DND-41 (cell line): ENCODE results near the gene COTL1.

ENCODE experiments used
- ATAC-seq: fragments of 200-7000 bp; cut with Tn5 transposase; 3 replicates; pipeline ENCODE4 v1.9.1; 2021; ENCODE audit warnings: low read depth; ENCODE audit not compliant: insufficient read depth
- DNase-seq: peaks from one replicate; pipeline ENCODE4 v3.0.0-alpha.2; 2020
- H2AFZ ChIP-seq: 2 replicates; pipeline ENCODE4 v1.6.0; 2012; ENCODE audit warnings: low read depth, low read length
- H3K27ac ChIP-seq: 2 replicates; pipeline ENCODE4 v1.5.1; 2012; ENCODE audit warnings: low read length, inconsistent platforms
- H3K27me3 ChIP-seq: fragments of 200-600 bp; sonication (generic); 2 replicates; pipeline ENCODE4 v1.6.0; 2012; ENCODE audit warnings: low read length, mild to moderate bottlenecking, inconsistent platforms; ENCODE audit not compliant: insufficient read depth, poor library complexity
- H3K36me3 ChIP-seq: 2 replicates; pipeline ENCODE4 v1.5.1; 2012; ENCODE audit warnings: low read length, inconsistent platforms; ENCODE audit not compliant: insufficient read depth
- H3K4me1 ChIP-seq: 2 replicates; pipeline ENCODE4 v1.5.1; 2012; ENCODE audit warnings: mild to moderate bottlenecking, low read length; ENCODE audit not compliant: insufficient read depth
- H3K4me2 ChIP-seq: 2 replicates; pipeline ENCODE4 v1.6.0; 2012; ENCODE audit warnings: mild to moderate bottlenecking, moderate library complexity, low read length, inconsistent platforms; ENCODE audit not compliant: insufficient read depth
- H3K4me3 ChIP-seq, 2 experiments: fragments of 200-600 bp in 1 of 2; shearing (Covaris generic) in 1 of 2; 2 replicates each; pipeline ENCODE4 v1.5.1; 2012 to 2016; ENCODE audit warnings: inconsistent platforms in 2 of 2, low read length in 2 of 2, mild to moderate bottlenecking in 2 of 2, low read depth in 1 of 2, moderate library complexity in 1 of 2
- H3K79me2 ChIP-seq: 2 replicates; pipeline ENCODE4 v1.6.0; 2012; ENCODE audit warnings: low read length, inconsistent platforms; ENCODE audit not compliant: insufficient read depth
- H3K9ac ChIP-seq: 2 replicates; pipeline ENCODE4 v1.6.0; 2012; ENCODE audit warnings: low read depth, mild to moderate bottlenecking, inconsistent platforms, low read length, moderate library complexity
- H3K9me3 ChIP-seq: 2 replicates; pipeline ENCODE4 v1.5.1; 2012; ENCODE audit warnings: low read length, moderate library complexity, mild to moderate bottlenecking, inconsistent platforms; ENCODE audit not compliant: insufficient read depth, severe bottlenecking
- H4K20me1 ChIP-seq: 2 replicates; pipeline ENCODE4 v1.6.0; 2012; ENCODE audit warnings: low read length; ENCODE audit not compliant: insufficient read depth
- CTCF ChIP-seq: IDR thresholded peaks from 2 replicates; pipeline ENCODE4 v1.5.1; 2012; ENCODE audit warnings: borderline replicate concordance, low read length, moderate library complexity, mild to moderate bottlenecking; ENCODE audit not compliant: poor library complexity, severe bottlenecking; ENCODE audit errors: extremely low read depth
- EZH2 ChIP-seq: IDR thresholded peaks from 3 replicates; pipeline ENCODE4 v1.6.1; 2012; ENCODE audit warnings: borderline replicate concordance, low read depth, mild to moderate bottlenecking, moderate library complexity, low read length, inconsistent platforms; ENCODE audit not compliant: severe bottlenecking

COTL1 gene

GRCh38 chr16:84548971-84549844, 68.7 kb downstream of the COTL1 start:
- Histone ChIP-seq H2AFZ (no peak overlapping the region), H3K4me3 (no peak overlapping the region), H3K4me1 (no peaks in the 10 kb centered on the region; the same call in 1 of the 2 replicates), H4K20me1 (no peaks in the 10 kb centered on the region), H3K27me3 (peaks cover 3% of the 10 kb centered on the region), H3K79me2 (no peaks in the 10 kb centered on the region), H3K36me3 (no peaks in the 10 kb centered on the region), H3K27ac (no peak overlapping the region), H3K4me2 (no peak overlapping the region), H3K9me3 (no peaks in the 10 kb centered on the region), H3K9ac (no peak overlapping the region)
- ATAC-seq (no peak), DNase-seq (no peak)
- no peak for TF ChIP-seq EZH2
- TF ChIP-seq CTCF: no peak

- Histone ChIP-seq H4K20me1 (no peaks in the 10 kb centered on the region), H3K9me3 (no peaks in the 10 kb centered on the region), H3K4me3 (no peak overlapping the region), H3K79me2 (no peaks in the 10 kb centered on the region), H3K36me3 (no peaks in the 10 kb centered on the region), H3K27me3 (peaks cover 3% of the 10 kb centered on the region), H3K27ac (no peak overlapping the region), H2AFZ (no peak overlapping the region), H3K9ac (no peak overlapping the region), H3K4me2 (no peak overlapping the region), H3K4me1 (no peaks in the 10 kb centered on the region)
- DNase-seq (no peak), ATAC-seq (no peak)
- TF ChIP-seq EZH2: no peak
- TF ChIP-seq CTCF: no peak
These were observed 69.4 kb downstream of the COTL1 start for GRCh38 chr16:84548508-84548907.

- no peak overlapping the region for H3K27ac ChIP-seq
- TF ChIP-seq CTCF (no peak), EZH2 (no peak)
These were observed 70.3 kb downstream of the COTL1 start for GRCh38 chr16:84547546-84548061.

More at GRCh38 chr16:84547546-84548061, 70.3 kb downstream of the COTL1 start:
- Histone ChIP-seq H3K79me2 (no peaks in the 10 kb centered on the region), H3K27me3 (peaks cover 3% of the 10 kb centered on the region), H3K36me3 (no peaks in the 10 kb centered on the region), H3K4me3 (no peak overlapping the region), H3K4me1 (no peaks in the 10 kb centered on the region), H4K20me1 (no peaks in the 10 kb centered on the region), H3K4me2 (no peak overlapping the region), H2AFZ (no peak overlapping the region), H3K9ac (no peak overlapping the region), H3K9me3 (no peaks in the 10 kb centered on the region)
- ATAC-seq (no peak), DNase-seq (no peak)
